Measurements from ENCODE around the gene CALCR. TPM values are rescaled to one million over a fixed set of nuclear protein-coding genes. Genes with fewer than 3 reads are reported as not detected.

CALCR gene
- total RNA-seq, 1 experiment from 2014 or later = not detected

DNA sequence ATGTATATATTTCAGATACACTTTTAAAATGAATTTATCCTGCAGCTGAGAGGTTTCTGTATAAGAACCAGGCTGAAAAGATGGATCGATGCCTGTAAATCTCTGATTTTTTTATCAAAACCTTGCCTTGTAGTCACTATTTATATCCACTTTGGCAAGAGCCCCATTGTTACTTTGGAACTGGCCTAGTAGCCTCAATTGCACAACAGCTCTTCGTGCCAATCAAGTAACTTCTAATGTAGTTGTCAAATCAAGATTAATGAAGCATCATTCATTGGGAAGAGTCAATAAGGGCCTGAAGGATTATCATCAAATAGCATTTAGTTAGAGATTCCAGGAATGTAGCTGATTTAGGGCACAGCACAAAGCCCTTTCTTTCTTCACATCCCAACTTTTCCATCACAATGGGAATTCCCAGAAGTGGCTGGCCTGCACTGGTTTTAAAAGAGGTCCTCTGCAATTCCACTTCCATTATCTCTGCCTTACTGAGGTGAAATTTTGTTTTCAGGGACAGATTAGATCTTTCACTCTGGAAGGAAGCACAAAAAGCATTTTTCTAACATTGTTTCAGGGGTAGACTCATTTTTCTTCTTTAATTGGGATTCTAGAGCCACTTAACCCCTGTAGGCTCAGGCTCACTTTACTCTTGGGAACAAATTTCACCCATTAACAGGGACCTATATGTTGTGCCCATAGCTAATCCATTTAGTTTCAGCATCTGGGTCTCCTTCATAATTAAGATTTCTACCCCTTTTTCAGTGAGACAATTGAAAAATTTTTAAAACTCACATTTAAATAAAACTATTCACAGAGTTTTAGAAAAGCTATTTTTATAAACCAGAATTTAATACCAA lies 97.8 kb downstream of the CALCR start:
- Histone ChIP-seq H3K4me3 (ENCODE audit: low read length) (no peak overlapping the region), H3F3A (ENCODE audit: low read length, unreplicated experiment) (no peaks in the 10 kb centered on the region), H3K9ac (ENCODE audit: low read length) (no peak overlapping the region), H3K79me2 (ENCODE audit: low read length) (no peaks in the 10 kb centered on the region), H3K27ac (ENCODE audit: low read length) (no peak overlapping the region), H3K4me2 (ENCODE audit: low read length) (no peak overlapping the region), H3K9me3 (ENCODE audit: low read length) (no peaks in the 10 kb centered on the region), H3K36me3 (ENCODE audit: low read depth, low read length) (no peaks in the 10 kb centered on the region), H4K20me1 (ENCODE audit: low read length) (no peaks in the 10 kb centered on the region), H3K4me1 (ENCODE audit: insufficient read depth, low read length) (no peaks in the 10 kb centered on the region), H2AFZ (ENCODE audit: low read length) (no peak overlapping the region), H3K9me2 (replicated peaks; ENCODE audit: low read length) (no peaks in the 10 kb centered on the region), H3K27me3 (ENCODE audit: low read length) (peaks cover 27% of the 10 kb centered on the region; the same call in 1 of the 2 replicates)
- POLR2A ChIA-PET (ENCODE audit: unreplicated experiment) = no interaction called here
- intact Hi-C loops (cut with micrococcal nuclease) = no loop called here
- CTCF ChIA-PET = no interaction called here
- no peak for DNase-seq
- BruUV-seq (replicated peaks) = no TSS peak
- TF ChIP-seq EZH2 (IDR thresholded peaks at IDR 0.05; ENCODE audit: low read length, unreplicated experiment) = no peak
- TF ChIP-seq, protein P1, sequence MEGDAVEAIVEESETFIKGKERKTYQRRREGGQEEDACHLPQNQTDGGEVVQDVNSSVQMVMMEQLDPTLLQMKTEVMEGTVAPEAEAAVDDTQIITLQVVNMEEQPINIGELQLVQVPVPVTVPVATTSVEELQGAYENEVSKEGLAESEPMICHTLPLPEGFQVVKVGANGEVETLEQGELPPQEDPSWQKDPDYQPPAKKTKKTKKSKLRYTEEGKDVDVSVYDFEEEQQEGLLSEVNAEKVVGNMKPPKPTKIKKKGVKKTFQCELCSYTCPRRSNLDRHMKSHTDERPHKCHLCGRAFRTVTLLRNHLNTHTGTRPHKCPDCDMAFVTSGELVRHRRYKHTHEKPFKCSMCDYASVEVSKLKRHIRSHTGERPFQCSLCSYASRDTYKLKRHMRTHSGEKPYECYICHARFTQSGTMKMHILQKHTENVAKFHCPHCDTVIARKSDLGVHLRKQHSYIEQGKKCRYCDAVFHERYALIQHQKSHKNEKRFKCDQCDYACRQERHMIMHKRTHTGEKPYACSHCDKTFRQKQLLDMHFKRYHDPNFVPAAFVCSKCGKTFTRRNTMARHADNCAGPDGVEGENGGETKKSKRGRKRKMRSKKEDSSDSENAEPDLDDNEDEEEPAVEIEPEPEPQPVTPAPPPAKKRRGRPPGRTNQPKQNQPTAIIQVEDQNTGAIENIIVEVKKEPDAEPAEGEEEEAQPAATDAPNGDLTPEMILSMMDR (conservative IDR thresholded peaks at IDR 0.05; ENCODE audit: low read depth, low read length) = no peak
- ATAC-seq = no peak

DNA sequence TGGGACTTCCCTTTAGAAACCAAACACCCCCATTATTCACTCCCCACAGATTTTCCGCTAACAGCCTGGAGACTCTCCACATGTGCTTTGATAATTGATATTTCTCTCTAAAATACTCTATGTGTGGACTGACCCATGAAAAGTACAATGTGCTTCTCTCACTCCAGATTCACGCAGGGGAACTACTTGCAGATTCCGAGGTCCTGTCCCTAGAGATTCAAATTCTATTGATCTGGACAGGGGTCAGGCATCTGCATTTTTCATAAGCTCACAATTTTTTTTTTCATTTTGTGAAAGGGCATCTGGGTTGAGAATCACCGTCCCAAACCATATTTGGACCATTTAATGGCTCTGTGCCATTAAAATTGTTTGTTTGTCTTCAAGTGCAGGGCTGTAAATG lies 98.7 kb downstream of the CALCR start:
- no peak overlapping the region for H3K4me2 ChIP-seq (ENCODE audit: low read length)
- H3K9me2 ChIP-seq (replicated peaks; ENCODE audit: low read length) = no peaks in the 10 kb centered on the region
- no peak for DNase-seq
- no peak overlapping the region for H3K4me3 ChIP-seq (ENCODE audit: low read length)
- no peaks in the 10 kb centered on the region for H3K79me2 ChIP-seq (ENCODE audit: low read length)
- ATAC-seq = no peak
- no peak overlapping the region for H3K9ac ChIP-seq (ENCODE audit: low read length)
- ChIA-PET POLR2A (ENCODE audit: unreplicated experiment) (no interaction called here), CTCF (no interaction called here)
- intact Hi-C loops (cut with micrococcal nuclease) = loop anchor here (1.0 kb wide), 1 partner anchor 65 kb away; no protein-coding TSS in a partner anchor
- H3K27ac ChIP-seq (ENCODE audit: low read length) = no peak overlapping the region
- no peaks in the 10 kb centered on the region for H4K20me1 ChIP-seq (ENCODE audit: low read length)
- H3F3A ChIP-seq (ENCODE audit: low read length, unreplicated experiment) = no peaks in the 10 kb centered on the region
- H3K9me3 ChIP-seq (ENCODE audit: low read length) = no peaks in the 10 kb centered on the region
- no peak overlapping the region for H2AFZ ChIP-seq (ENCODE audit: low read length)
- peaks cover 34% of the 10 kb centered on the region; the same call in 1 of the 2 replicates for H3K27me3 ChIP-seq (ENCODE audit: low read length)
- no peaks in the 10 kb centered on the region for H3K4me1 ChIP-seq (ENCODE audit: insufficient read depth, low read length)
- BruUV-seq (replicated peaks) = no TSS peak
- TF ChIP-seq EZH2phosphoT487 (IDR thresholded peaks at IDR 0.05; ENCODE audit: borderline replicate concordance, low read length) (no peak), EZH2 (IDR thresholded peaks at IDR 0.05; ENCODE audit: low read length, unreplicated experiment) (no peak)
- TF ChIP-seq, protein P1 (conservative IDR thresholded peaks at IDR 0.05; ENCODE audit: low read depth, low read length) = no peak
- H3K36me3 ChIP-seq (ENCODE audit: low read depth, low read length) = no peaks in the 10 kb centered on the region

DNA sequence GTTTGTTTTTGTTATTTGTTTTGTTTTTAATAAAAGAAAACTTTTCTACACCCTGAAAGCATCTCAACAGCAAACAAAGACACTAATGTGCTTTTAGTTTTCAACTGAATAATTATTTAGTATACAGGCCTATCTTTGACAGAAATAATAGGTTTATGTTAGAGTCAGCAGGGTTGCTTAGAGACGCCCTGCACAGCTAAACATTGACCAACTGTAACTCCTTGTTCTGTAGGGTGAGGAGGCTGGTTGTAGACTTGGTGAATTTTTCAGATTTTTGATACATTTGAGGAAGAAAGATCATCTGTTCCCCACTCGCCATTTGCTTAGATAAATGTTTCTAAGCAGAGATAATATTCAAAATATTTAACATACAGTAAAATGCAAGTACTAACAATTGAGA lies 103.1 kb downstream of the CALCR start:
- Histone ChIP-seq H3K4me2 (ENCODE audit: low read length) (no peak overlapping the region), H3K36me3 (ENCODE audit: low read depth, low read length) (no peaks in the 10 kb centered on the region), H3K9ac (ENCODE audit: low read length) (no peak overlapping the region), H3F3A (ENCODE audit: low read length, unreplicated experiment) (no peaks in the 10 kb centered on the region), H4K20me1 (ENCODE audit: low read length) (no peaks in the 10 kb centered on the region), H3K4me3 (ENCODE audit: low read length) (no peak overlapping the region), H3K9me3 (ENCODE audit: low read length) (no peaks in the 10 kb centered on the region), H3K9me2 (replicated peaks; ENCODE audit: low read length) (no peaks in the 10 kb centered on the region), H2AFZ (ENCODE audit: low read length) (no peak overlapping the region), H3K27me3 (ENCODE audit: low read length) (peaks cover 50% of the 10 kb centered on the region), H3K79me2 (ENCODE audit: low read length) (no peaks in the 10 kb centered on the region), H3K27ac (ENCODE audit: low read length) (no peak overlapping the region), H3K4me1 (ENCODE audit: insufficient read depth, low read length) (no peaks in the 10 kb centered on the region)
- no peak for TF ChIP-seq EZH2 (IDR thresholded peaks at IDR 0.05; ENCODE audit: low read length, unreplicated experiment)
- TF ChIP-seq EZH2phosphoT487 (IDR thresholded peaks at IDR 0.05; ENCODE audit: borderline replicate concordance, low read length) = no peak
- TF ChIP-seq, protein P1 (conservative IDR thresholded peaks at IDR 0.05; ENCODE audit: low read depth, low read length) = no peak
- intact Hi-C loops (cut with micrococcal nuclease) = no loop called here
- CTCF ChIA-PET = no interaction called here
- POLR2A ChIA-PET (ENCODE audit: unreplicated experiment) = no interaction called here
- no TSS peak for BruUV-seq (replicated peaks)
- DNase-seq (no peak), ATAC-seq (no peak)
